NB4 (cell line): Measurements from ENCODE around the gene CLSTN2.

Experiments
- CTCF ChIP-seq: IDR thresholded peaks from one replicate; pipeline ENCODE4 v1.5.1; 2012; ENCODE audit warnings: low read depth, low read length
- MYC ChIP-seq: IDR thresholded peaks from 2 replicates; pipeline ENCODE4 v1.6.1; 2011; ENCODE audit warnings: low read depth, low read length
- POLR2A ChIP-seq: IDR thresholded peaks from 2 replicates; pipeline ENCODE4 v1.6.1; 2011; ENCODE audit warnings: mild to moderate bottlenecking; ENCODE audit not compliant: insufficient read length; ENCODE audit errors: extremely low read depth
- TF ChIP-seq, protein P1 (sequence below): IDR thresholded peaks from 2 replicates; pipeline ENCODE4 v1.6.1; 2011; ENCODE audit warnings: low read depth, low read length

GRCh38 chr3:140007911-140008869 is 73.2 kb downstream of the CLSTN2 start:
- TF ChIP-seq CTCF (no peak), POLR2A (no peak), MYC (no peak)
- TF ChIP-seq, protein P1, sequence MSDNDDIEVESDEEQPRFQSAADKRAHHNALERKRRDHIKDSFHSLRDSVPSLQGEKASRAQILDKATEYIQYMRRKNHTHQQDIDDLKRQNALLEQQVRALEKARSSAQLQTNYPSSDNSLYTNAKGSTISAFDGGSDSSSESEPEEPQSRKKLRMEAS: no peak
